OCI-LY7 (cell line): ENCODE results near the gene PDGFD. TPM values are rescaled to one million over a fixed set of nuclear protein-coding genes. Genes with fewer than 3 reads are reported as not detected.

Experiments
- BruUV-seq: library from RNA; stranded (reverse); fragments of 400-500 nt; replicated peaks from 2 replicates; lab custom pipeline; 2021; lab: Mats Ljungman, UMichigan
- CTCF ChIA-PET: fragments of 300-600 bp; sonication (Branson Sonifier 250); formaldehyde crosslinking; loops from one replicate; lab custom pipeline; 2022; ENCODE audit warnings: antibody characterized with exemption; ENCODE audit not compliant: unreplicated experiment; lab: Charles Lee
- POLR2A ChIA-PET: fragments of 300-600 bp; sonication (Branson Sonifier 250); formaldehyde crosslinking; loops from one replicate; lab custom pipeline; 2022; ENCODE audit warnings: antibody characterized with exemption; lab: Charles Lee
- DNase-seq: peaks from one replicate; pipeline ENCODE4 v3.0.0-alpha.2; 2015; ENCODE audit warnings: low spot score
- H2AFZ ChIP-seq: fragments of 200-600 bp; sonication (generic), shearing (Covaris generic); 2 replicates; pipeline ENCODE4 v1.6.1; 2014; ENCODE audit warnings: mild to moderate bottlenecking, antibody characterized with exemption, low read length, moderate library complexity
- H3K27ac ChIP-seq: fragments of 200-600 bp; sonication (generic); 2 replicates; pipeline ENCODE4 v1.5.1; 2014; ENCODE audit warnings: mixed run types, low read depth, mild to moderate bottlenecking, moderate library complexity, low read length, inconsistent platforms; ENCODE audit not compliant: poor library complexity, severe bottlenecking
- H3K36me3 ChIP-seq: fragments of 200-600 bp; sonication (generic); 2 replicates; pipeline ENCODE4 v1.6.1; 2014; ENCODE audit warnings: mild to moderate bottlenecking, antibody characterized with exemption, low read length, moderate library complexity, mixed read lengths; ENCODE audit not compliant: insufficient read depth
- H3K4me1 ChIP-seq: fragments of 200-600 bp; sonication (generic); 2 replicates; pipeline ENCODE4 v1.5.1; 2014; ENCODE audit warnings: mild to moderate bottlenecking, low read length; ENCODE audit not compliant: insufficient read depth, poor library complexity, severe bottlenecking
- H3K4me2 ChIP-seq: fragments of 200-600 bp; sonication (generic); 2 replicates; pipeline ENCODE4 v1.6.1; 2014; ENCODE audit warnings: mild to moderate bottlenecking, low read length
- H3K4me3 ChIP-seq: fragments of 200-600 bp; sonication (generic); 2 replicates; pipeline ENCODE4 v1.5.1; 2014; ENCODE audit warnings: mild to moderate bottlenecking, low read depth, low read length; ENCODE audit not compliant: poor library complexity, severe bottlenecking
- H3K79me2 ChIP-seq: fragments of 200-600 bp; sonication (generic); 2 replicates; pipeline ENCODE4 v1.6.1; 2016; ENCODE audit warnings: low read depth, mild to moderate bottlenecking, low read length, moderate library complexity, mixed read lengths; ENCODE audit not compliant: insufficient read depth
- H3K9me2 ChIP-seq: fragments of 200-600 bp; sonication (generic); 2 replicates; pipeline ENCODE4 v1.6.1; 2016; ENCODE audit warnings: mild to moderate bottlenecking, low read length, mixed read lengths; ENCODE audit not compliant: insufficient read depth
- H3K9me3 ChIP-seq: fragments of 200-600 bp; sonication (generic); 2 replicates; pipeline ENCODE4 v1.6.1; 2014; ENCODE audit warnings: mild to moderate bottlenecking, mixed run types, low read length, mixed read lengths
- H4K20me1 ChIP-seq: fragments of 200-600 bp; sonication (generic); 2 replicates; pipeline ENCODE4 v1.6.1; 2014; ENCODE audit warnings: mild to moderate bottlenecking, antibody characterized with exemption, low read length, moderate library complexity, mixed read lengths; ENCODE audit not compliant: insufficient read depth
- CTCF ChIP-seq: fragments of 200-600 bp; sonication (generic); conservative IDR thresholded peaks from 2 replicates; pipeline ENCODE4 v1.5.1; 2014; ENCODE audit warnings: mild to moderate bottlenecking, antibody characterized with exemption, low read length, moderate library complexity, mixed read lengths
- EZH2phosphoT487 ChIP-seq: fragments of 200-600 bp; sonication (generic); IDR thresholded peaks from 2 replicates; pipeline ENCODE4 v1.6.1; 2018; ENCODE audit warnings: low read depth, borderline replicate concordance, mild to moderate bottlenecking, mixed run types, antibody characterized with exemption, low read length, moderate library complexity, mixed read lengths
- intact Hi-C: fragments of 100-400 bp; cut with micrococcal nuclease; formaldehyde crosslinking; loops from one replicate; pipeline ENCODE4 v1.10.0; 2022; ENCODE audit not compliant: unreplicated experiment
- total RNA-seq, 2 experiments: library from RNA; depleted of rRNA in 1 of 2; stranded (reverse); fragments of >200 nt in 1 of 2; shearing (Covaris generic) in 1 of 2; gene quantifications; 2 replicates each; pipeline ENCODE4 v1.2.3, GENCODE V29; 2014 to 2022

The PDGFD gene
- total RNA-seq, 2 experiments from 2014 or later: 1.0 to 6.0 TPM

- no peak for TF ChIP-seq CTCF
- Histone ChIP-seq H3K9me2 (no peaks in the 10 kb centered on the region), H3K79me2 (no peaks in the 10 kb centered on the region), H3K4me1 (no peaks in the 10 kb centered on the region), H3K4me2 (no peak overlapping the region), H3K27ac (no peak overlapping the region), H3K36me3 (no peaks in the 10 kb centered on the region), H2AFZ (no peak overlapping the region), H4K20me1 (no peaks in the 10 kb centered on the region), H3K4me3 (no peak overlapping the region), H3K9me3 (no peaks in the 10 kb centered on the region)
- BruUV-seq: no TSS peak
- intact Hi-C loops: no loop called here
- CTCF ChIA-PET: no interaction called here
- no peak for DNase-seq
- POLR2A ChIA-PET: interaction anchor here (2.3 kb wide), 1 partner anchor 9 kb away, joined by 6 read pairs; no protein-coding TSS in a partner anchor
These were observed 27.1 kb downstream of the PDGFD start for GRCh38 chr11:104136861-104137260.

DNA sequence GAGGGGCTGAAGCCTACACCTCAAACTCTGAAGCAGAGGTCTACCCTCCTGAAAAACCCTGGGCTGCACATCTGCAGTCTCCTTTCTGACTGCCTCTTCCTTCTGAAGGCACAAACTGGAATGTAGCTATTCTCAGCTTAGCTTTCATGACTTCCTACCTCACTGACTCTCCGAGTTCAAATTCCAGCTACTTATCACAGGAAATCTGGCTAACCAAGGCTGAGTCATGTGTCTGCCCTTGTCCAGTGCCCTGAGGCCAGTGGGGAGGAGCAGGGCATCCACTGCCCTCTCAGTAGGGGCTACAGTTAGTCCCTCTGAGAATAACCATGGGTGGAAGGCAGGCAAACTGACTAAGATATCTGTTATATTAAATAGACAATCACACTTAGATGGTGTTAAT is 29.2 kb downstream of the PDGFD start:
- H3K36me3 ChIP-seq: no peaks in the 10 kb centered on the region
- no peak overlapping the region for H3K27ac ChIP-seq
- TF ChIP-seq CTCF: no peak
- no peak for TF ChIP-seq EZH2phosphoT487
- H4K20me1 ChIP-seq: 0 out of 2 replicates have a peak, but pooled peaks cover 6% of the 10 kb centered on the region
- no peaks in the 10 kb centered on the region for H3K79me2 ChIP-seq
- BruUV-seq: no TSS peak
- intact Hi-C loops: no loop called here
- no peak overlapping the region for H2AFZ ChIP-seq
- POLR2A ChIA-PET: interaction anchor here (0.6 kb wide), 2 partner anchors 353 to 1103 kb away, joined by 3 read pairs; no protein-coding TSS in a partner anchor
- no peaks in the 10 kb centered on the region for H3K9me3 ChIP-seq
- no peak overlapping the region for H3K4me2 ChIP-seq
- CTCF ChIA-PET: no interaction called here
- H3K4me1 ChIP-seq: no peaks in the 10 kb centered on the region
- no peak overlapping the region for H3K4me3 ChIP-seq
- no peaks in the 10 kb centered on the region for H3K9me2 ChIP-seq
- DNase-seq: no peak

DNA sequence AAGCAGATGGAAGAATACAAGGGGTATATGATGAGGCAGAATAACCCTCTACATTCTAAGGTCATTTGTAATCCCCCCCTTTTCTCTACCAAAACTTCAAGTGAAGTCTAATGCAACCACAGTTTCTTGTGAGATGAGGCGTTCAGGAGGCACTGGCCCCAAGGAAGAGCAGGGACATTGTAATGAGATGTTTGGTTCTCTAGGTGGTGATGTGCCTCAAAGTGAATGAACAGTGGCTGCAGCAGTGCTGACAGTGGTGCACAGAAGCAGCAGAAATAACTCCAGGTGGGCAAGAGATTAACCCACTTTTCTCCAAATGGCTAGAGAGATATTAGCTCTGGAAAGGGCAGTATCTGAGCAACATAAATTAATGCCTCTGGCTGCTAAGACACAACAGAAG is 33.8 kb downstream of the PDGFD start:
- no peaks in the 10 kb centered on the region for H3K9me3 ChIP-seq
- H4K20me1 ChIP-seq: 0 out of 2 replicates have a peak, but pooled peaks cover 6% of the 10 kb centered on the region
- no peak overlapping the region for H3K27ac ChIP-seq
- CTCF ChIA-PET: no interaction called here
- POLR2A ChIA-PET: interaction anchor here (0.6 kb wide), 2 partner anchors 154 to 222 kb away, joined by 3 read pairs; no protein-coding TSS in a partner anchor
- no peaks in the 10 kb centered on the region for H3K79me2 ChIP-seq
- BruUV-seq: no TSS peak
- no peak for DNase-seq
- intact Hi-C loops: no loop called here
- no peak overlapping the region for H3K4me2 ChIP-seq
- TF ChIP-seq CTCF (no peak), EZH2phosphoT487 (no peak)
- no peak overlapping the region for H3K4me3 ChIP-seq
- no peaks in the 10 kb centered on the region for H3K4me1 ChIP-seq
- H2AFZ ChIP-seq: no peak overlapping the region
- H3K36me3 ChIP-seq: no peaks in the 10 kb centered on the region
- no peaks in the 10 kb centered on the region for H3K9me2 ChIP-seq
